OCI-LY7 (cell line): ENCODE data around the gene TMEM178B. TPM values are rescaled to one million over a fixed set of nuclear protein-coding genes. Genes with fewer than 3 reads are reported as not detected.
"Not testable (repeated sequence)": the region's sequence is repeated elsewhere in the genome, so short reads cannot be mapped to it uniquely, and the experiment has no call there.

Source experiments
- BruUV-seq: library from RNA; stranded (reverse); fragments of 400-500 nt; replicated peaks from 2 replicates; lab custom pipeline; 2021; lab: Mats Ljungman, UMichigan
- CTCF ChIA-PET: fragments of 300-600 bp; sonication (Branson Sonifier 250); formaldehyde crosslinking; loops from one replicate; lab custom pipeline; 2022; ENCODE audit warnings: antibody characterized with exemption; ENCODE audit not compliant: unreplicated experiment; lab: Charles Lee
- POLR2A ChIA-PET: fragments of 300-600 bp; sonication (Branson Sonifier 250); formaldehyde crosslinking; loops from one replicate; lab custom pipeline; 2022; ENCODE audit warnings: antibody characterized with exemption; lab: Charles Lee
- DNase-seq: peaks from one replicate; pipeline ENCODE4 v3.0.0-alpha.2; 2015; ENCODE audit warnings: low spot score
- H2AFZ ChIP-seq: fragments of 200-600 bp; sonication (generic), shearing (Covaris generic); 2 replicates; pipeline ENCODE4 v1.6.1; 2014; ENCODE audit warnings: mild to moderate bottlenecking, antibody characterized with exemption, low read length, moderate library complexity
- H3K27ac ChIP-seq: fragments of 200-600 bp; sonication (generic); 2 replicates; pipeline ENCODE4 v1.5.1; 2014; ENCODE audit warnings: mixed run types, low read depth, mild to moderate bottlenecking, moderate library complexity, low read length, inconsistent platforms; ENCODE audit not compliant: poor library complexity, severe bottlenecking
- H3K36me3 ChIP-seq: fragments of 200-600 bp; sonication (generic); 2 replicates; pipeline ENCODE4 v1.6.1; 2014; ENCODE audit warnings: mild to moderate bottlenecking, antibody characterized with exemption, low read length, moderate library complexity, mixed read lengths; ENCODE audit not compliant: insufficient read depth
- H3K4me1 ChIP-seq: fragments of 200-600 bp; sonication (generic); 2 replicates; pipeline ENCODE4 v1.5.1; 2014; ENCODE audit warnings: mild to moderate bottlenecking, low read length; ENCODE audit not compliant: insufficient read depth, poor library complexity, severe bottlenecking
- H3K4me2 ChIP-seq: fragments of 200-600 bp; sonication (generic); 2 replicates; pipeline ENCODE4 v1.6.1; 2014; ENCODE audit warnings: mild to moderate bottlenecking, low read length
- H3K4me3 ChIP-seq: fragments of 200-600 bp; sonication (generic); 2 replicates; pipeline ENCODE4 v1.5.1; 2014; ENCODE audit warnings: mild to moderate bottlenecking, low read depth, low read length; ENCODE audit not compliant: poor library complexity, severe bottlenecking
- H3K79me2 ChIP-seq: fragments of 200-600 bp; sonication (generic); 2 replicates; pipeline ENCODE4 v1.6.1; 2016; ENCODE audit warnings: low read depth, mild to moderate bottlenecking, low read length, moderate library complexity, mixed read lengths; ENCODE audit not compliant: insufficient read depth
- H3K9me2 ChIP-seq: fragments of 200-600 bp; sonication (generic); 2 replicates; pipeline ENCODE4 v1.6.1; 2016; ENCODE audit warnings: mild to moderate bottlenecking, low read length, mixed read lengths; ENCODE audit not compliant: insufficient read depth
- H3K9me3 ChIP-seq: fragments of 200-600 bp; sonication (generic); 2 replicates; pipeline ENCODE4 v1.6.1; 2014; ENCODE audit warnings: mild to moderate bottlenecking, mixed run types, low read length, mixed read lengths
- H4K20me1 ChIP-seq: fragments of 200-600 bp; sonication (generic); 2 replicates; pipeline ENCODE4 v1.6.1; 2014; ENCODE audit warnings: mild to moderate bottlenecking, antibody characterized with exemption, low read length, moderate library complexity, mixed read lengths; ENCODE audit not compliant: insufficient read depth
- EZH2phosphoT487 ChIP-seq: fragments of 200-600 bp; sonication (generic); IDR thresholded peaks from 2 replicates; pipeline ENCODE4 v1.6.1; 2018; ENCODE audit warnings: low read depth, borderline replicate concordance, mild to moderate bottlenecking, mixed run types, antibody characterized with exemption, low read length, moderate library complexity, mixed read lengths
- intact Hi-C: fragments of 100-400 bp; cut with micrococcal nuclease; formaldehyde crosslinking; loops from one replicate; pipeline ENCODE4 v1.10.0; 2022; ENCODE audit not compliant: unreplicated experiment
- total RNA-seq, 2 experiments: library from RNA; depleted of rRNA in 1 of 2; stranded (reverse); fragments of >200 nt in 1 of 2; shearing (Covaris generic) in 1 of 2; gene quantifications; 2 replicates each; pipeline ENCODE4 v1.2.3, GENCODE V29; 2014 to 2022
- TF ChIP-seq, protein P1 (sequence below): fragments of 200-600 bp; sonication (generic); conservative IDR thresholded peaks from 2 replicates; pipeline ENCODE4 v1.5.1; 2014; ENCODE audit warnings: mild to moderate bottlenecking, antibody characterized with exemption, low read length, moderate library complexity, mixed read lengths

The TMEM178B gene
- total RNA-seq, 2 experiments from 2014 or later = not detected

DNA sequence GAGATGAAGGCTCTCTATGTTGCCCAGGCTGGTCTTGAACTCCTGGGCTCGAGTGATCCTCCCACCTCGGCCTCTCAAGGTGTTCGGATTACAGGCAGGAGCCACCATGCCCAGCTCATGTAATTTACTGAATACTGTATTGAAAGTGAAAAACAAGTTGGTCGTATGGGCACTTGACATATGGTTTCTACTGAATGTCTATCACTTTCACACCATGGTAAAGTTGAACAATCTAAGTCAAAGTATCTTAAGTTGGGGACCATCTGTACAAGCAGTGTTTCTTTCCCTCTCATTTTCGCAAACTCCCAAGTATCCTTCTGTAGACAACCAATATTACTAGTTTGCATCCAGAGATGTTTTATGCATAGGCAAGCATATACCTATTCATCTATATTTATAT is 116.6 kb downstream of the TMEM178B start:
- H3K9me2 ChIP-seq = no peaks in the 10 kb centered on the region
- ChIA-PET CTCF (no interaction called here), POLR2A (no interaction called here)
- no TSS peak for BruUV-seq
- intact Hi-C loops = no loop called here
- no peaks in the 10 kb centered on the region for H3K36me3 ChIP-seq
- H3K27ac ChIP-seq = no peak overlapping the region
- TF ChIP-seq EZH2phosphoT487 = no peak
- TF ChIP-seq, protein P1, sequence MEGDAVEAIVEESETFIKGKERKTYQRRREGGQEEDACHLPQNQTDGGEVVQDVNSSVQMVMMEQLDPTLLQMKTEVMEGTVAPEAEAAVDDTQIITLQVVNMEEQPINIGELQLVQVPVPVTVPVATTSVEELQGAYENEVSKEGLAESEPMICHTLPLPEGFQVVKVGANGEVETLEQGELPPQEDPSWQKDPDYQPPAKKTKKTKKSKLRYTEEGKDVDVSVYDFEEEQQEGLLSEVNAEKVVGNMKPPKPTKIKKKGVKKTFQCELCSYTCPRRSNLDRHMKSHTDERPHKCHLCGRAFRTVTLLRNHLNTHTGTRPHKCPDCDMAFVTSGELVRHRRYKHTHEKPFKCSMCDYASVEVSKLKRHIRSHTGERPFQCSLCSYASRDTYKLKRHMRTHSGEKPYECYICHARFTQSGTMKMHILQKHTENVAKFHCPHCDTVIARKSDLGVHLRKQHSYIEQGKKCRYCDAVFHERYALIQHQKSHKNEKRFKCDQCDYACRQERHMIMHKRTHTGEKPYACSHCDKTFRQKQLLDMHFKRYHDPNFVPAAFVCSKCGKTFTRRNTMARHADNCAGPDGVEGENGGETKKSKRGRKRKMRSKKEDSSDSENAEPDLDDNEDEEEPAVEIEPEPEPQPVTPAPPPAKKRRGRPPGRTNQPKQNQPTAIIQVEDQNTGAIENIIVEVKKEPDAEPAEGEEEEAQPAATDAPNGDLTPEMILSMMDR = no peak
- no peak overlapping the region for H3K4me3 ChIP-seq
- no peaks in the 10 kb centered on the region for H4K20me1 ChIP-seq
- no peaks in the 10 kb centered on the region for H3K79me2 ChIP-seq
- no peaks in the 10 kb centered on the region for H3K9me3 ChIP-seq
- DNase-seq = no peak
- no peak overlapping the region for H3K4me2 ChIP-seq
- no peak overlapping the region for H2AFZ ChIP-seq
- no peaks in the 10 kb centered on the region for H3K4me1 ChIP-seq

DNA sequence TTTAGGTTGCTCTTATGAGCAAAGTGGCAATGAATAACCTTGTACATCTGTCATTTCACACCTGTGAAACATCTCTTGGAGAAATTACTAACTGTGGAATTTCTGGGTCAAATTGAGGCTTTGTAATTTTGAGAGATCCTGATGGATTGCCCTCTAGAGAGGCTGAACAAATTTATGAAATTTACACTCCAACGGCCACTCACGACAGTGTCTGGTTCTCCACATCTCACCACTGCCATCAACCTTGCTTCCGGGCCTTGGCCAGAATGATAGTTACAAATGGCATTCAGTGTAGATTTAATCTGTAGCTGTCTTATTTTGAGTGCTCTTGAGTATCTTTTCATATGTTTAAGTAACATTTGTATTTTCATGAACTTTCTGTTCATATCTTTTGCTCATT is 117.4 kb downstream of the TMEM178B start:
- no peaks in the 10 kb centered on the region for H3K9me2 ChIP-seq
- no peak overlapping the region for H3K27ac ChIP-seq
- no peaks in the 10 kb centered on the region for H4K20me1 ChIP-seq
- TF ChIP-seq, protein P1 = no peak
- TF ChIP-seq EZH2phosphoT487 = no peak
- no peak overlapping the region for H2AFZ ChIP-seq
- BruUV-seq = no TSS peak
- DNase-seq = no peak
- ChIA-PET POLR2A (no interaction called here), CTCF (no interaction called here)
- no peaks in the 10 kb centered on the region for H3K9me3 ChIP-seq
- H3K36me3 ChIP-seq = no peaks in the 10 kb centered on the region
- intact Hi-C loops = no loop called here
- H3K4me1 ChIP-seq = no peaks in the 10 kb centered on the region
- H3K79me2 ChIP-seq = no peaks in the 10 kb centered on the region
- no peak overlapping the region for H3K4me3 ChIP-seq
- H3K4me2 ChIP-seq = no peak overlapping the region

GRCh38 chr7:141193066-141193465 is 119.2 kb downstream of the TMEM178B start:
- no peaks in the 10 kb centered on the region for H3K9me2 ChIP-seq
- TF ChIP-seq, protein P1 = no peak
- TF ChIP-seq EZH2phosphoT487 = no peak
- no peak overlapping the region for H2AFZ ChIP-seq
- H3K4me2 ChIP-seq = no peak overlapping the region
- no TSS peak for BruUV-seq
- no peaks in the 10 kb centered on the region for H4K20me1 ChIP-seq
- POLR2A ChIA-PET = interaction anchor here (0.6 kb wide), 2 partner anchors 199 to 209 kb away, joined by 4 to 7 read pairs; no protein-coding TSS in a partner anchor
- no peaks in the 10 kb centered on the region for H3K9me3 ChIP-seq
- CTCF ChIA-PET = no interaction called here
- no peak for DNase-seq
- no peak overlapping the region for H3K4me3 ChIP-seq
- no peaks in the 10 kb centered on the region for H3K79me2 ChIP-seq
- H3K27ac ChIP-seq = no peak overlapping the region
- no peaks in the 10 kb centered on the region for H3K36me3 ChIP-seq
- no peaks in the 10 kb centered on the region for H3K4me1 ChIP-seq
- intact Hi-C loops = no loop called here

DNA sequence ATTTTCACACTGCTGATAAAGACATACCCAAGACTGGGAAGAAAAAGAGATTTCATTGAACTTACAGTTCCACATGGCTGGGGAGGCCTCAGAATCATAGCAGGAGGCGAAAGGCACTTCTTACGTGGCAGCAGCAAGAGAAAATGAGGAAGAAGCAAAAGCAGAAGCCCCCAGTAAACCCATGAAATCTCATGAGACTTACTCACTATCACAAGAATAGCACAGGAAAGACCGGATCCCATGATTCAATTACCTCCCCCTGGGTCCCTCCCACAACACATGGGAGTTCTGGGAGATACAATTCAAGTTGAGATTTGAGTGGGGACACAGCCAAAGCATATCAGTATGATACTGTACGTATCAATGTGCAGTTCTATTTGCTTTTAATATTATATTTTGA is 121.9 kb downstream of the TMEM178B start:
- H2AFZ ChIP-seq, H3K4me3 ChIP-seq, H3K9me2 ChIP-seq, H3K36me3 ChIP-seq, H3K79me2 ChIP-seq, POLR2A ChIA-PET, H3K9me3 ChIP-seq, intact Hi-C loops, H3K4me1 ChIP-seq, H4K20me1 ChIP-seq, BruUV-seq, H3K4me2 ChIP-seq, CTCF ChIA-PET, DNase-seq, H3K27ac ChIP-seq: not testable (repeated sequence)
